Endothelial cell of umbilical vein (primary cell): ENCODE measurements around the gene UBTD1.
"Not testable (repeated sequence)": the region's sequence is repeated elsewhere in the genome, so short reads cannot be mapped to it uniquely, and the experiment has no call there.

Source experiments
- FOS ChIP-seq: IDR thresholded peaks from 2 replicates; pipeline ENCODE4 v1.6.1; 2011; ENCODE audit warnings: mild to moderate bottlenecking, low read length, moderate library complexity, borderline replicate concordance; ENCODE audit not compliant: insufficient read depth
- JUN ChIP-seq: IDR thresholded peaks from 2 replicates; pipeline ENCODE4 v1.6.1; 2011; ENCODE audit warnings: borderline replicate concordance, low read depth; ENCODE audit not compliant: insufficient read length, insufficient read depth
- POLR2A ChIP-seq: IDR thresholded peaks from 2 replicates; pipeline ENCODE4 v1.6.1; 2012; ENCODE audit warnings: low read depth, mild to moderate bottlenecking, control low read depth, low read length
- POLR2AphosphoS5 ChIP-seq: IDR thresholded peaks from 2 replicates; pipeline ENCODE4 v1.6.1; 2012; ENCODE audit warnings: low read depth, mild to moderate bottlenecking, control low read depth, low read length, moderate library complexity; ENCODE audit not compliant: insufficient read depth
- TF ChIP-seq, protein P1 (sequence below), 2 donors: IDR thresholded peaks; 1 replicate in 1 of 2; 2 replicates in 1 of 2; pipeline ENCODE4 v1.5.1; 2011; ENCODE audit warnings: low read length in 2 of 2, mild to moderate bottlenecking in 2 of 2, moderate library complexity in 2 of 2, control low read depth in 1 of 2, inconsistent platforms in 1 of 2, low read depth in 1 of 2; ENCODE audit not compliant: insufficient read depth in 1 of 2; ENCODE audit errors: extremely low read depth in 1 of 2

DNA sequence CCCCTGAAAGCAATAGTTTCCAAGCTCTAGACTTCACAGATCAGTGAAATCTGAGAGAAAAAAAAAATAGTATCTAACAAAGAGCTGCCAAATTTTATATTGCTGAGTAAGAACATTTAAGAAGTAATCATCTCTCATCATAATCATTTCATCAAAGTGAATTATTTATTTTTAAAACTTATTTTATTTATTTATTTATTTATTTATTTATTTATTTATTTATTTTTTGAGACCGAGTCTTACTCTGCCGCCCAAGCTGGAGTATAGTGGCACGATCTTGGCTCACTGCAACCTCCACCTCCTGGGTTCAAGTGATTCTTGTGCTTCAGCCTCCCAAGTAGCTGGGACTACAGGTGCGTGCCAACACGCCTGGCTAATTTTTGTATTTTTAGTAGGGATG is 77.8 kb downstream of the UBTD1 start:
- TF ChIP-seq FOS, JUN, POLR2A, POLR2AphosphoS5: not testable (repeated sequence)
- TF ChIP-seq, protein P1, sequence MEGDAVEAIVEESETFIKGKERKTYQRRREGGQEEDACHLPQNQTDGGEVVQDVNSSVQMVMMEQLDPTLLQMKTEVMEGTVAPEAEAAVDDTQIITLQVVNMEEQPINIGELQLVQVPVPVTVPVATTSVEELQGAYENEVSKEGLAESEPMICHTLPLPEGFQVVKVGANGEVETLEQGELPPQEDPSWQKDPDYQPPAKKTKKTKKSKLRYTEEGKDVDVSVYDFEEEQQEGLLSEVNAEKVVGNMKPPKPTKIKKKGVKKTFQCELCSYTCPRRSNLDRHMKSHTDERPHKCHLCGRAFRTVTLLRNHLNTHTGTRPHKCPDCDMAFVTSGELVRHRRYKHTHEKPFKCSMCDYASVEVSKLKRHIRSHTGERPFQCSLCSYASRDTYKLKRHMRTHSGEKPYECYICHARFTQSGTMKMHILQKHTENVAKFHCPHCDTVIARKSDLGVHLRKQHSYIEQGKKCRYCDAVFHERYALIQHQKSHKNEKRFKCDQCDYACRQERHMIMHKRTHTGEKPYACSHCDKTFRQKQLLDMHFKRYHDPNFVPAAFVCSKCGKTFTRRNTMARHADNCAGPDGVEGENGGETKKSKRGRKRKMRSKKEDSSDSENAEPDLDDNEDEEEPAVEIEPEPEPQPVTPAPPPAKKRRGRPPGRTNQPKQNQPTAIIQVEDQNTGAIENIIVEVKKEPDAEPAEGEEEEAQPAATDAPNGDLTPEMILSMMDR (IDR thresholded peaks at IDR 0.05; ENCODE audit: extremely low read depth in 1 of 2, insufficient read depth in 1 of 2, low read depth in 1 of 2, low read length in 2 of 2), result not testable (repeated sequence)
